Measurements from ENCODE around the gene TAC3.
"Not testable (repeated sequence)": the region's sequence is repeated elsewhere in the genome, so short reads cannot be mapped to it uniquely, and the experiment has no call there.

TAC3 gene

DNA sequence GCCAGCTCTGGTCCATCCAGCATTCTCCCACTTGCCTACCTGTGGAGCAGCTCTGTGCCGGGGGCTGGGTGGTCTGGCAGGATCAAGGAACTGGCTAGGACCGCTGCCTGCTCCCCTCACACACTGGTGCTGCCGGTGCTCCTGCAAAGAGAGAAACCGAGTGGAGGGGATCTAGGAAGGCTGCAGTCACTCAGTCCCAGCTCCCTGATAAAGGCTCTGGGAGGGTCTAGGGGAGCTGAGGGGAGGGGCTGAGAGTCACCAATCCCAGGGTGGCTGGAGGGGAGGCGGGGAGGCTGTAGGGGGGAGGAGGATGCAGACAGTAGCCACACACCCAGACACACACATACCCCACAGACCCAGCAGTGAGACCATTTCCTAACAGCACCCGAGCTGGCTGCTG, at the start of gene TAC3:
Gene TAC3 (minus strand): TSS at position 182 of the 400 bp plus-strand sequence. CDS start 732 bp downstream, outside the sequence.
- DNase-seq (ENCODE audit: low spot score) = no peak

- DNase-seq (ENCODE audit: low spot score) = no peak
Measured at GRCh38 chr12:57063991-57064685, 47.8 kb upstream of the TAC3 start.

GRCh38 chr12:57058454-57058853, 42.1 kb upstream of the TAC3 start:
- DNase-seq (ENCODE audit: low spot score) = no peak

DNA sequence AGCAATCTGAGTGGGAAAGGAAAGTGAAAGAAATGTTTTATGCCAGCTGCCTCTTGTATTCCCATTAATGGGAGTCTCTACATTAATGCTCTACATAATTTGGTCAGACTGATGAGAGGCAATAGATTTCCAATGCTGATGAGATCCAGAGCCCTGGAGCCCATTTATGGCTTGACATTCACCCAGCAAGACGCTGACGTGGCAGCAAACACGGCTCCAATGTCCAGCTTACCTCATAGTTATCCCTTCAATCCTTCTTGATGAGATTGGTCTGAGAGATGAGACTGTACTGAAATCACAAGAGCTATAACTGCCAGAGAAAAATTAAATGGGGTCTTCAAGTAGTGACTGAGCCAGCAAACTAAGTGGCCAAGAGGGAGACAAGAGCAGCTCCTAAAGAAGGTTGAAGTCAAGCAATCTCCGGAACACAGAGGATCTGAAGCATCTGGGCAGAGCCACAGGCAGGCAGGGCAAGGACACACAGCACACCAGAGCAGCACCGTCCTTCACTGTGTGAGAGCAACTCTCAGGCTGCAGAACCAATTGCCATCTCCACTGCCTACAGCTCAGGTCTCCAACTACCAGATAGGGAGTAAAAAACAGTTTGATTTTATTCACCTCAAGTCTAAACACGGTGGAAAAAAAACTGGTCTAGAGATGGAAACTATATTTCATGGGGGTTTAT, 40.9 kb upstream of the TAC3 start:
- no peak for DNase-seq (ENCODE audit: low spot score)

- no peak for DNase-seq (ENCODE audit: low spot score)
Measured at GRCh38 chr12:57055824-57056223, 39.5 kb upstream of the TAC3 start.

DNA sequence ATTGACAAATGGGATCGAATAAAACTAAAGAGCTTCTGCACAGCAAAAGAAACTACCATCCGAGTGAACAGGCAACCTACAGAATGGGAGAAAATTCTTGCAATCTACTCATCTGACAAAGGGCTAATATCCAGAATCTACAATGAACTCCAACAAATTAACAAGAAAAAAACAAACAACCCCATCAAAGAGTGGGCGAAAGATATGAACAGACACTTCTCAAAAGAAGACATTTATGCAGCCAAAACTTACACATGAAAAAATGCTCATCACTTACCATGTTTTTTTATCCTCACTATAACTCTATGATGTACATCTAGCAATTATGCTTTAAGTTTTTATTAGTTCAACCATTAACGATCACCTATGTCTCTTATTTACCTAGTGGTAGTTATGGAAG, 37.6 kb upstream of the TAC3 start:
- DNase-seq (ENCODE audit: low spot score) = not testable (repeated sequence)

- not testable (repeated sequence) for DNase-seq (ENCODE audit: low spot score)
Measured at GRCh38 chr12:57053146-57053545, 36.8 kb upstream of the TAC3 start.

- DNase-seq (ENCODE audit: low spot score) = no peak
Measured at GRCh38 chr12:57051011-57051410, 34.7 kb upstream of the TAC3 start.

DNA sequence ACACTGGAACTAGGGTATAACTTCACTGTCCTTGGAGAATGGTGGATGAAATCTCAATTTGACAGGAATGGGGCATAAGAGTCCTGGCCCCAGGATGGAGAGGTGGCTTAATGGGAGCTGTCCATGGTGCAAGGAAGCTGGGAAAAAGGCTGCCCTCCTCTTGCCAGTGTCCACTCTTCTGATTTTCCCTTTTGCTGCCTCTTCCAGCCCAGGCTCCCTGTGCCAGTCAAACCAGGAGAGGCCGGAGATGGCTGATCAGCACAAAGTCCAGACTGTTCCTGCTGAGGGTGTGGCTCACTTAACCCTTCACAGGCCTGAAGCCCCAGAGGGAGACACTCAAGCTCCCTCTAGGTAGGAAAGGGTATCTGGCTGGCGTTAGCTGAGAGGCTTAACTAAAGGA, 33.6 kb upstream of the TAC3 start, which contains the start of gene MYO1A:
Gene MYO1A (minus strand): TSS at position 240 of the 400 bp plus-strand sequence. CDS start 1,806 bp downstream, outside the sequence.
- peak; percentile 35 for DNase-seq (ENCODE audit: low spot score)

GRCh38 chr12:57049119-57049446, 32.8 kb upstream of the TAC3 start:
- no peak for DNase-seq (ENCODE audit: low spot score)

DNA sequence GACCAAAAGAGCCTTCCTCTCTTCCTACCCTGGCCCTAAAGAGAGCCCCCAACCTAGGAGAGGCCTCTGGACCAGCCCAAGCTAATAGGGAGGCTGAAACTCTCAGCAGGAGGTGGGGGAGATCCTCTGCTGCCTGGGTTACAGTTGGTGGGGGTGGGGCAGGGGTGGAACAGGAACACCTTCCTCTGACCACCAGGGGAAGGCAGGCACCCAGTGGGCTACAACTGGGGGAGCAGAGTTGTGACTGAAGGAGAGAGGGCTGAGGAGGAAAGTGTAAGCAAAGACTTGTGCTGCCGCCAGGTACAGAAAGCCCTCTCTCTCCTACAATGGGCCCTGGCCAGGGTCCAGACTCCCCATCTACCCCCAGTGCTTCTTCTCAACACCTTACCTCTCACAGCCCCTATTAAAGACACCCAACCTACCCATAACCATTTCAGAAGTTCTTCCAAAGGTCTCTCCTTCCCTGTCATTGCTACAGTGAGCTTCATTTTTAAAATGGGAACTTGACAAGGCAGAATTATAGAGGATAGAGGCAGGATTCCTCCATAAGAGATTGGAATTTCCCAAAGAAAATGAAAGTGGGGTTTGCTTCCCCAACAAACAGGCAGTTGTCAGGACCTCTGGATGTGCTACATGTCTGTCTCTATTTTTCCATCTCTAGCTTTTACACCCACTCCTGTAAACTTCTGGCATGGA, 32.2 kb upstream of the TAC3 start:
- no peak for DNase-seq (ENCODE audit: low spot score)

GRCh38 chr12:57047981-57048380, 31.7 kb upstream of the TAC3 start:
- no peak for DNase-seq (ENCODE audit: low spot score)

- no peak for DNase-seq (ENCODE audit: low spot score)
Measured at GRCh38 chr12:57046947-57047890, 30.9 kb upstream of the TAC3 start.

- no peak for DNase-seq (ENCODE audit: low spot score)
Measured at GRCh38 chr12:57046086-57046791, 29.9 kb upstream of the TAC3 start.

DNA sequence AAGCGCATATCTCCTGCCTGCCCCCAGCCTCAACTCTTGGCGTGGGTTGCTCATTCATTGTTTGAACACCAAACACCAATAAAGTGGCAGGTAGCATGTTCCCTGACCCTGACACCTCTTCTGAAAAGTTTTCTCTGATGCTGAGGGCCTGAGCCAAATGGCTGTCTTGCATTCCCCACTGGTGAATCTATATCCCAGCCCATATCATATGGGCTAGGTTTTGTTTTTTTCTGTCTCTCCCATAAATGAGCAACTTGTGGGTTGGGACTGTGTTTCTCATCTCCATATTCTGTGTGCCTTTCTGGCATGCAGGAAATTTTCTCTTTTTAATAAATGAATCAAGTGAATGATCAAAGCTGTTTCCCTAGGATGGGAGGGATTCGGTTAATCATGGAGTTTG, 28.6 kb upstream of the TAC3 start:
- DNase-seq (ENCODE audit: low spot score) = no peak

DNA sequence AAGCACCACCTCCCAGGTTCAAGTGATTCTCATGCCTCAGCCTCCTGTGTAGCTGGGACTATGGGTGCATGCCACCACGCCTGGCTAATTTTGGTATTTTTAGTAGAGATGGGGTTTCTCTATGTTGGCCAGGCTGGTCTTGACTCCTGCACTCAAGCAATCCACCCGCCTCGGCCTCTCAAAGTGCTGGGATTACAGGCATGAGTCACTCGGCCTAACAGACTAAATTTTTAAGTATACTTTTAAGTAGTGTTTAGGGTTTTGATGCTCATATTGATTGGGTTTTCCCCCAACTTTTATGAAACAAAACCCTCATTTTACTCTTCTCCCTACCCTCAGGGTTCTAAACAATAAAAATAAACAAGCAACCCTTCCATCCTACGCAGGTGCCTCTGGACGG, 28.1 kb upstream of the TAC3 start:
- DNase-seq (ENCODE audit: low spot score) = no peak

DNA sequence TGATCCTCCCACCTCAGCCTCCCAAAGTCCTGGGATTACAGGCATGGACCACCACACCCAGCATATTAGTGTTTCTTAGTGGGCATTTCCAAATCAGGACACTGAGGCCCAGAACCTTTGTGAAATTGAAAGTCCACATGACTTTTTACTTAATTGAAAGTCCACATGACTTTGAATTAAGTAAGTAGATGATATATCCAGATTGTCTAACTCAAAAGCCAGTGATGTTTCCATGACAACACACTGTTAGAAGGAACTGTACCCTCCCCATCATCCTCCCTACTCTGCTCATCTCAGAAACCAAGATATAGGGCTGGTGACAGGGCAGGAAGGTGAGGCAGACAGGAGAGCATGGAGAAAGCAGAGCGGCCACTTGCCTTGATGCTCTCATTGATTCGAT, 26.4 kb upstream of the TAC3 start:
- no peak for DNase-seq (ENCODE audit: low spot score)

DNA sequence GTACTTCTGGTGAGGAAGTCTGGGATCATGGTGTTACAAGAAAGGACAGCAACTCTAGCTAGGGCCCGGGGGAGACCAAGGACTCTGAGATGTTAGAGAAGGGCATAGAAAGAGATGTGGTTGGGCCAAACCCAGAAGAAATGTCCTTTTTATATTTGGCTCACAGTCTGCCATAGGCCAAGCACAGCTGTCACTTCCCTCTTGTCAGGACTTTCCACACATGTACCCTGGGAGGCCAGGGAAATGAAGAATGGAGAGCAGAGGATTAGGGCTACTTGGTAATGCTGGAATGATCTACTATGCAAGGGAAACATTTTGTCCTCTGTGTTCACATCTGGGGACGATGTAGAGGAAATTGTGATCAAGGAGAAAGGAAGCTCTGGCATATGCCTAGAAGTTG, 24.4 kb upstream of the TAC3 start:
- no peak for DNase-seq (ENCODE audit: low spot score)

DNA sequence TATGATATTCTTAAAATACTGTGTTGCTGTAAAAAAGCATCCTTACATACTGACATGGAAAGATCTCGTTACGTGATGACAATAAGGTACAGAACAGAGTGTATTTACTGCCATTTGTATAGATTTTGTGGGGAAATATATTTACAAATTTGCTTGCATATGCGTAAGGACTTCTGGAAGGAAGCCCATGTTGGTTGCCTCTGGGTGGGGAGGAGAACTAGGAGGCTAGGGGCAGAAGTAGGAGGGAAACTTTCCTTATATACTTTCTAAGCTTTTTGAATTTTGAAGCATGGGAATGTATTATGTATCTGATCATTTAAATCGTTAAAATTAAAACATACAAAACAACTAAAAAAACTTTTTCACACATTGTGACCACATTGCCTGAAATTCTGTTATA, 23.9 kb upstream of the TAC3 start:
- DNase-seq (ENCODE audit: low spot score) = no peak

GRCh38 chr12:57039016-57039798, 22.9 kb upstream of the TAC3 start:
- no peak for DNase-seq (ENCODE audit: low spot score)

- DNase-seq (ENCODE audit: low spot score) = no peak
Measured at GRCh38 chr12:57037264-57037663, 20.9 kb upstream of the TAC3 start.
